ENCODE measurements around the gene WTAP.
"Not testable (repeated sequence)": the region's sequence is repeated elsewhere in the genome, so short reads cannot be mapped to it uniquely, and the experiment has no call there.

The WTAP gene

GRCh38 chr6:159729598-159730331, 2.5 kb downstream of the WTAP start:
- ChIA-PET CTCF (interaction anchor here (1.6 kb wide), 1 partner anchor 29 kb away, joined by 4 read pairs; no protein-coding TSS in a partner anchor), POLR2A (interaction anchor here (4.8 to 6.7 kb wide), 2 partner anchors 30 to 60 kb away, joined by 54 to 97 read pairs; partner anchors contain the start of genes ACAT2, MRPL18 and TCP1)
- no peak for TF ChIP-seq ZNF384 (IDR thresholded peaks at IDR 0.05)
- no peak for TF ChIP-seq FOXK2 (IDR thresholded peaks at IDR 0.05)
- no peak for TF ChIP-seq FOXM1 (IDR thresholded peaks at IDR 0.05; ENCODE audit: borderline replicate concordance)
- TF ChIP-seq FOXA1 (IDR thresholded peaks at IDR 0.05): no peak
- TF ChIP-seq BHLHE40 (IDR thresholded peaks at IDR 0.05; ENCODE audit: borderline replicate concordance): no peak
- TF ChIP-seq L3MBTL2 (conservative IDR thresholded peaks at IDR 0.05): no peak
- TF ChIP-seq ARNT (IDR thresholded peaks at IDR 0.05): no peak
- TF ChIP-seq SUZ12 (IDR thresholded peaks at IDR 0.05): no peak
- no peak for TF ChIP-seq HDGF (IDR thresholded peaks at IDR 0.05; ENCODE audit: borderline replicate concordance)
- no peak for TF ChIP-seq CTBP1 (IDR thresholded peaks at IDR 0.05; ENCODE audit: borderline replicate concordance)
- TF ChIP-seq NFRKB (IDR thresholded peaks at IDR 0.05): no peak
- no peak for TF ChIP-seq TARDBP (IDR thresholded peaks at IDR 0.05)
- TF ChIP-seq SP1 (IDR thresholded peaks at IDR 0.05): no peak
- no peak for TF ChIP-seq PKNOX1 (IDR thresholded peaks at IDR 0.05)
- TF ChIP-seq ELF4 (IDR thresholded peaks at IDR 0.05): no peak
- no peak for TF ChIP-seq LEF1 (IDR thresholded peaks at IDR 0.05; ENCODE audit: borderline replicate concordance)
- no peak for DNase-seq (ENCODE audit: extremely low spot score)

DNA sequence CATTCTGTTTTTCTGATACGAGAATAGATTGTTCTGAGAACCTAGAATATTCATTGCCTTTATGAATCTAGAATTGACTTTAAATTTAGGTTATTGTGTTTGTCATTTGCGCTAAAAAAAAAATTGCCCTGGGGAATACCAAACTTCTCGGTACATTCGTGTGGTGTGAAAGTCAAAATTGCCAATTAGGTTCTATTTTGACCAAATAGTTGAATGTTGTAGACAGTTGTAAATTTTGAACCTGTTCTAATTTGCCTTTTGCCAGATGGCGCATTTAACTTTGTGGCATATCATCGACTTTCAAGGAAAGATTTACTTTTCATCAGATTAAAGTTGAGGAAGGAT, 3.0 kb downstream of the WTAP start:
- no peak for DNase-seq (ENCODE audit: extremely low spot score)
- ChIA-PET POLR2A (interaction anchor here (4.8 to 6.7 kb wide), 2 partner anchors 29 to 59 kb away, joined by 54 to 97 read pairs; partner anchors contain the start of genes ACAT2, MRPL18 and TCP1), CTCF (interaction anchor here (1.6 kb wide), 1 partner anchor 28 kb away, joined by 4 read pairs; no protein-coding TSS in a partner anchor)
- TF ChIP-seq TARDBP (IDR thresholded peaks at IDR 0.05) (no peak), PKNOX1 (IDR thresholded peaks at IDR 0.05) (no peak), FOXM1 (IDR thresholded peaks at IDR 0.05; ENCODE audit: borderline replicate concordance) (no peak), FOXK2 (IDR thresholded peaks at IDR 0.05) (no peak), SUZ12 (IDR thresholded peaks at IDR 0.05) (no peak), ARNT (IDR thresholded peaks at IDR 0.05) (no peak), HDGF (IDR thresholded peaks at IDR 0.05; ENCODE audit: borderline replicate concordance) (no peak), NFRKB (IDR thresholded peaks at IDR 0.05) (no peak), CTBP1 (IDR thresholded peaks at IDR 0.05; ENCODE audit: borderline replicate concordance) (no peak), ZNF384 (IDR thresholded peaks at IDR 0.05) (no peak), L3MBTL2 (conservative IDR thresholded peaks at IDR 0.05) (no peak), BHLHE40 (IDR thresholded peaks at IDR 0.05; ENCODE audit: borderline replicate concordance) (no peak), SP1 (IDR thresholded peaks at IDR 0.05) (no peak), ELF4 (IDR thresholded peaks at IDR 0.05) (no peak)

GRCh38 chr6:159732550-159732949, 5.2 kb downstream of the WTAP start:
- CTCF ChIA-PET: interaction anchor here (0.7 to 1.0 kb wide), 2 partner anchors 41 to 192 kb away, joined by 3 read pairs; no protein-coding TSS in a partner anchor
- POLR2A ChIA-PET: interaction anchor here (0.5 to 2.8 kb wide), 4 partner anchors 28 to 74 kb away, joined by 3 to 9 read pairs (median 6); partner anchors contain the start of genes ACAT2, MRPL18 and TCP1
- not testable (repeated sequence) for DNase-seq (ENCODE audit: extremely low spot score)

GRCh38 chr6:159733395-159733794, 6.1 kb downstream of the WTAP start:
- CTCF ChIA-PET: interaction anchor here (1.0 kb wide), 1 partner anchor 193 kb away, joined by 3 read pairs; no protein-coding TSS in a partner anchor
- POLR2A ChIA-PET: interaction anchor here (2.8 kb wide), 1 partner anchor 27 kb away, joined by 8 read pairs; the partner anchor contains the start of gene ACAT2
- DNase-seq (ENCODE audit: extremely low spot score): not testable (repeated sequence)

- TF ChIP-seq ARNT (IDR thresholded peaks at IDR 0.05) (no peak), TARDBP (IDR thresholded peaks at IDR 0.05) (no peak), FOXM1 (IDR thresholded peaks at IDR 0.05; ENCODE audit: borderline replicate concordance) (no peak), FOXK2 (IDR thresholded peaks at IDR 0.05) (no peak), L3MBTL2 (conservative IDR thresholded peaks at IDR 0.05) (no peak), ZNF384 (IDR thresholded peaks at IDR 0.05) (no peak), LEF1 (IDR thresholded peaks at IDR 0.05; ENCODE audit: borderline replicate concordance) (no peak), FOXA1 (IDR thresholded peaks at IDR 0.05) (no peak), NFRKB (IDR thresholded peaks at IDR 0.05) (no peak), ELF4 (IDR thresholded peaks at IDR 0.05) (no peak), SP1 (IDR thresholded peaks at IDR 0.05) (no peak), PKNOX1 (IDR thresholded peaks at IDR 0.05) (no peak), BHLHE40 (IDR thresholded peaks at IDR 0.05; ENCODE audit: borderline replicate concordance) (no peak), CTBP1 (IDR thresholded peaks at IDR 0.05; ENCODE audit: borderline replicate concordance) (no peak), HDGF (IDR thresholded peaks at IDR 0.05; ENCODE audit: borderline replicate concordance) (no peak), SUZ12 (IDR thresholded peaks at IDR 0.05) (no peak)
- POLR2A ChIA-PET: interaction anchor here (0.6 to 2.4 kb wide), 3 partner anchors 10 to 79 kb away, joined by 3 to 24 read pairs (median 3); partner anchors contain the start of gene WTAP
- no peak for DNase-seq (ENCODE audit: extremely low spot score)
- CTCF ChIA-PET: interaction anchor here (1.2 kb wide), 1 partner anchor 8 kb away, joined by 3 read pairs; no protein-coding TSS in a partner anchor
Measured at GRCh38 chr6:159736908-159737307, 9.6 kb downstream of the WTAP start.

GRCh38 chr6:159739341-159739740, 12.0 kb downstream of the WTAP start:
- TF ChIP-seq L3MBTL2 (conservative IDR thresholded peaks at IDR 0.05) (no peak), SP1 (IDR thresholded peaks at IDR 0.05) (no peak), ZNF384 (IDR thresholded peaks at IDR 0.05) (no peak), ELF4 (IDR thresholded peaks at IDR 0.05) (no peak), FOXM1 (IDR thresholded peaks at IDR 0.05; ENCODE audit: borderline replicate concordance) (no peak), ARNT (IDR thresholded peaks at IDR 0.05) (no peak), FOXA1 (IDR thresholded peaks at IDR 0.05) (no peak), CTBP1 (IDR thresholded peaks at IDR 0.05; ENCODE audit: borderline replicate concordance) (no peak)
- CTCF ChIA-PET: no interaction called here
- DNase-seq (ENCODE audit: extremely low spot score): no peak
- POLR2A ChIA-PET: no interaction called here
